GM06990 (cell line): ENCODE results near the gene CD1E.

ENCODE experiments used
- DNase-seq: peaks from one replicate; pipeline ENCODE4 v3.0.0-alpha.2; 2011; ENCODE audit not compliant: insufficient read length; ENCODE audit errors: extremely low read depth
- H3K27me3 ChIP-seq: replicated peaks from 2 replicates; pipeline ENCODE4 v1.6.0; 2011; ENCODE audit warnings: low read length; ENCODE audit not compliant: control insufficient read depth, insufficient read depth
- H3K36me3 ChIP-seq: 2 replicates; pipeline ENCODE4 v1.5.1; 2011; ENCODE audit warnings: low read length; ENCODE audit not compliant: control insufficient read depth, insufficient read depth
- H3K4me3 ChIP-seq: replicated peaks from 2 replicates; pipeline ENCODE4 v1.5.1; 2011; ENCODE audit warnings: low read depth, mild to moderate bottlenecking, control low read depth, low read length
- TF ChIP-seq, protein P1 (sequence below): IDR thresholded peaks from 2 replicates; pipeline ENCODE4 v1.5.1; 2011; ENCODE audit warnings: low read length, control low read depth, mild to moderate bottlenecking, inconsistent platforms; ENCODE audit not compliant: insufficient read depth, poor library complexity, severe bottlenecking

Gene CD1E

GRCh38 chr1:158354255-158354654 is 561 bp downstream of the CD1E start:
- no peaks in the 10 kb centered on the region for H3K27me3 ChIP-seq
- no peaks in the 10 kb centered on the region for H3K36me3 ChIP-seq
- no peak overlapping the region for H3K4me3 ChIP-seq
- TF ChIP-seq, protein P1, sequence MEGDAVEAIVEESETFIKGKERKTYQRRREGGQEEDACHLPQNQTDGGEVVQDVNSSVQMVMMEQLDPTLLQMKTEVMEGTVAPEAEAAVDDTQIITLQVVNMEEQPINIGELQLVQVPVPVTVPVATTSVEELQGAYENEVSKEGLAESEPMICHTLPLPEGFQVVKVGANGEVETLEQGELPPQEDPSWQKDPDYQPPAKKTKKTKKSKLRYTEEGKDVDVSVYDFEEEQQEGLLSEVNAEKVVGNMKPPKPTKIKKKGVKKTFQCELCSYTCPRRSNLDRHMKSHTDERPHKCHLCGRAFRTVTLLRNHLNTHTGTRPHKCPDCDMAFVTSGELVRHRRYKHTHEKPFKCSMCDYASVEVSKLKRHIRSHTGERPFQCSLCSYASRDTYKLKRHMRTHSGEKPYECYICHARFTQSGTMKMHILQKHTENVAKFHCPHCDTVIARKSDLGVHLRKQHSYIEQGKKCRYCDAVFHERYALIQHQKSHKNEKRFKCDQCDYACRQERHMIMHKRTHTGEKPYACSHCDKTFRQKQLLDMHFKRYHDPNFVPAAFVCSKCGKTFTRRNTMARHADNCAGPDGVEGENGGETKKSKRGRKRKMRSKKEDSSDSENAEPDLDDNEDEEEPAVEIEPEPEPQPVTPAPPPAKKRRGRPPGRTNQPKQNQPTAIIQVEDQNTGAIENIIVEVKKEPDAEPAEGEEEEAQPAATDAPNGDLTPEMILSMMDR, result no peak
- no peak for DNase-seq

DNA sequence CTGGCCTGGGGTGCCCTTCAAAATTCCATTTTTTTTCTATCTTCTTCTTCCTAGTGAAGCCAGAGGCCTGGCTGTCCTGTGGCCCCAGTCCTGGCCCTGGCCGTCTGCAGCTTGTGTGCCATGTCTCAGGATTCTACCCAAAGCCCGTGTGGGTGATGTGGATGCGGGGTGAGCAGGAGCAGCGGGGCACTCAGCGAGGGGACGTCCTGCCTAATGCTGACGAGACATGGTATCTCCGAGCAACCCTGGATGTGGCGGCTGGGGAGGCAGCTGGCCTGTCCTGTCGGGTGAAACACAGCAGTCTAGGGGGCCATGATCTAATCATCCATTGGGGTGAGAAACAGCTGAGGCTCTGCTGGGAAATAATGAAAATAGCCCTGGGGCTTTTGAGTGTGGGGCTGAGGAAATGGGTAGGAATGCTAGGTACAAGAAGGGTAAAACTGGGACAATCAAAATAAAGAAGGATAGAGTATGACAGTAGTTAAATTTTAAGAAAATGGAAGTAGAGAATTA is 2.1 kb downstream of the CD1E start:
- Histone ChIP-seq H3K4me3 (no peak overlapping the region), H3K27me3 (no peaks in the 10 kb centered on the region), H3K36me3 (no peaks in the 10 kb centered on the region)
- TF ChIP-seq, protein P1, result no peak
- DNase-seq, result no peak

- H3K27me3 ChIP-seq, result no peaks in the 10 kb centered on the region
- DNase-seq, result no peak
- TF ChIP-seq, protein P1, result no peak
- no peak overlapping the region for H3K4me3 ChIP-seq
- no peaks in the 10 kb centered on the region for H3K36me3 ChIP-seq
Observed at GRCh38 chr1:158356616-158357015, 2.9 kb downstream of the CD1E start.

DNA sequence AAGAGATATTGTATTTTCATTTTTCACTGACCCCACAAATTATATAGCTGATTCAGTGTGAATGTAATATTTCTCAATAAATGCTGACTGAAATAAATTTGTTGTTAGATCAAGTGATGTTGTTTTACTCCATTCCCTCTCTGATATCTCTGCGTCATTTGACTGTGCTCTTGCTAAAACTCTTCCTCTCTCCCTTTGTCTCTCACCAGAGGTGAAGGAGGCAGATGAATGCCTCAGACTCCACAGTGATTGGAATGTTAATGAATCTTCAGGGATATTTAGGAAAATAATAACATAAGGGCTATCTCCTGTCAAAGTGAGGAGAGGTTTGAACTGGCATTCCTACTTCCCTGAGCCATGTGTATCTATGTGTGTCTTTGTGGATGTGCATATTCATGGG is 3.7 kb downstream of the CD1E start:
- H3K36me3 ChIP-seq, result no peaks in the 10 kb centered on the region
- TF ChIP-seq, protein P1, result no peak

DNA sequence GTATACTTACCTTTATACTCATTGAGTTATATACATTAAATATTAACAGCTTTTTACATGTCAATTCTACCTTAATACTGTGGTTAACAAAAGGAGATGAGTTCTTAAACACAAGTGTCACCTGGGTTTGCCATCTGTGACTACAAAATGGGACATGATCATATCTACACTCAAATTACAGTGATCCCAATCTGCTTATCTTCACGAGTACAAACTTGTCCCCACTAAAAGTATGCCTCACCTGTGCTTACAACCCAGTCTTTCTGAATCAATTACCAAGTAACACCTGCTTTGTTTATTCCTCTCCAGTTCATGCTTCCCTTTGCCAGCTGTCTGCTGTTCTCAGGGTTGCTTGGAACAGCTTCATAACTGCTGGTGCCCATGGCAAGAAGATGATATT is 8.8 kb downstream of the CD1E start:
- no peaks in the 10 kb centered on the region for H3K27me3 ChIP-seq
- no peak overlapping the region for H3K4me3 ChIP-seq
- no peak for DNase-seq
- TF ChIP-seq, protein P1, result no peak
- H3K36me3 ChIP-seq, result no peaks in the 10 kb centered on the region

More for the DNA sequence above, 3.7 kb downstream of the CD1E start:
- DNase-seq, result no peak
- Histone ChIP-seq H3K27me3 (no peaks in the 10 kb centered on the region), H3K4me3 (no peak overlapping the region)

- H3K27me3 ChIP-seq, result no peaks in the 10 kb centered on the region
- TF ChIP-seq, protein P1, result no peak
- DNase-seq, result peak; percentile 6
- no peaks in the 10 kb centered on the region for H3K36me3 ChIP-seq
- H3K4me3 ChIP-seq, result no peak overlapping the region
Observed at GRCh38 chr1:158362941-158363340, 9.2 kb downstream of the CD1E start.
